ENCODE measurements around the gene GPX3. TPM values are rescaled to one million over a fixed set of nuclear protein-coding genes. Genes with fewer than 3 reads are reported as not detected.
A peak's percentile ranks its signal among the peaks of the same experiment; 100 is the strongest.

Gene GPX3
- total and polyA plus RNA-seq, 10 of the 15 experiments (the other 5 are each of a cell fraction or from before 2014, with no cell fraction given), result 0.04 to 1.0 (median 0.15) TPM; not detected in 3

DNA sequence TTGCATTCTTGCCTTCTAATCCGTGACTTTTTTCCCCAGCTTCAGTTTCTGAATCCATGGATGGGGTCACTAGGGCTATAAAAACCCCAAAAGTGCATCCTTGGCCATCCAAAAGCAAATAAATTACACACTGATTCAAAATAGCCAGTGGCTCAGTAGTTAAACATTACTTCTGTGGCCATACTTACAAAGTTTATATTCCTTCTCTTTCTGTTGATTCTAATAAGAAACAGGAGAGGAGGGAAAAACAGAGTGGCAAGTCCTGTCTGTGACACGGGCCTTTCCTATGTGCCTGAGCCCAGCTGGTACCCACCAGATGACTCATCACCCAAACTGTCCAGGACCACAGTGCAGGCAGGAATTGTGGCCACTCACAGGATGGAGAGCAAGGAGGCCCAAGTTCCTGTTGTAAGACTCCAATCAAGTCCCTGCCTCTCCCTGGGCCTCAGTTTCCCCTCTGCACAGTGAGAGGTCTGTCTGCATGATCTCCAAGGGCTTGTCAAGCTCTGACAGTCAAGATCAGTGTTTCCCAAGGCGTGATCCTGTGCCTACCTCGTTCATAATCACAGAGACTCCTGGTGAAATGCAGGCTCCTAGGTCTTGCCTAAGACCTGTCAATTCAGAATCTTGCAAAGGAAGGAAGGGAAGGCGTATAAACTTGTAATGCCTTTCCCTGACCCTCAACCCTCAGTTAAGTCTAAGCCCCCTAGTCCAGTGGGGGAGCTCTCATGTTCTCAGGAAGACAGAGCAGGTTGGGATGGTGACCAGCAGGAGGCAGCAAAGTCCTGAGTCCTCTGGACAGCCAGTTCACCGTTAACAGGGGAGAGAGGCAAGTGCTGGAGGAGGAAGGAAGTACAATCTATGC is 30.9 kb downstream of the GPX3 start:
- intact Hi-C loops (cut with micrococcal nuclease; ENCODE audit: unreplicated experiment), result loop anchor here (1.0 to 5.0 kb wide), 3 partner anchors 64 to 266 kb away; no protein-coding TSS in a partner anchor
- no peaks in the 10 kb centered on the region; the same call in 1 of the 2 replicates for H4K20me1 ChIP-seq (ENCODE audit: control insufficient read depth, insufficient read depth)
- H3K4me2 ChIP-seq (ENCODE audit: control insufficient read depth, insufficient read depth), result no peak overlapping the region
- in situ Hi-C loops (cut with MboI), result loop anchor here (5.0 kb wide), 2 partner anchors 71 to 111 kb away; no protein-coding TSS in a partner anchor
- ChIA-PET SMC1A (ENCODE audit: uncharacterized antibody, unreplicated experiment) (interaction anchor here (0.6 to 9.9 kb wide), 28 partner anchors 10 to 265 kb away, joined by 3 to 279 read pairs (median 6); partner anchors contain the start of gene TNIP1), CTCF (interaction anchor here (0.6 to 15.8 kb wide), 39 partner anchors 8 to 262 kb away, joined by 3 to 691 read pairs (median 5); partner anchors contain the start of gene GM2A), RAD21 (ENCODE audit: unreplicated experiment) (interaction anchor here (0.6 to 7.7 kb wide), 30 partner anchors 15 to 267 kb away, joined by 3 to 178 read pairs (median 4); partner anchors contain the start of gene ANXA6), POLR2A (interaction anchor here (0.5 to 4.2 kb wide), 9 partner anchors 28 to 723 kb away, joined by 3 to 23 read pairs (median 4); no protein-coding TSS in a partner anchor)
- peak; percentile 97 for FAIRE-seq
- no peaks in the 10 kb centered on the region for H3K9me3 ChIP-seq (replicated peaks; ENCODE audit: control insufficient read depth, insufficient read depth, low read length)
- no peaks in the 10 kb centered on the region for H3K27me3 ChIP-seq (replicated peaks in 1 of 2; ENCODE audit: control insufficient read depth in 2 of 2, insufficient read depth in 2 of 2, low read length in 1 of 2)
- H3K79me2 ChIP-seq (ENCODE audit: control insufficient read depth, insufficient read depth, low read length), result peaks cover 9% of the 10 kb centered on the region
- no peak overlapping the region for H3K9ac ChIP-seq (ENCODE audit: control insufficient read depth, insufficient read depth, low read length)
- H2AFZ ChIP-seq (ENCODE audit: control insufficient read depth, low read depth, low read length), result no peak overlapping the region
- no TSS peak for BruUV-seq (replicated peaks)
- DNase-seq (ENCODE audit: low read depth, low spot score), result peak; percentile 43
- no peaks in the 10 kb centered on the region; the same call in 1 of the 2 replicates for H3K4me1 ChIP-seq (ENCODE audit: control insufficient read depth, insufficient read depth, low read length)
- H3K4me3 ChIP-seq, result no peak overlapping the region
- no peak overlapping the region for H3K27ac ChIP-seq (ENCODE audit: control insufficient read depth, insufficient read depth)
- ATAC-seq, result peak; percentile 93
- 59% methylated on average over 6 of the region's 6 CpGs for WGBS (ENCODE audit: insufficient coverage, insufficient replicate concordance, low lambda C conversion rate, missing lambda C conversion rate)
- peaks cover 48 to 61% of the 10 kb centered on the region in 2 experiments for H3K36me3 ChIP-seq (ENCODE audit: control insufficient read depth in 2 of 2, insufficient read depth in 2 of 2, low read length in 1 of 2)
- TF ChIP-seq IRF4 (IDR thresholded peaks at IDR 0.05; ENCODE audit: low read depth, low read length) (0 out of 2 replicates have a peak, but pooled peaks have one; percentile 34), ZBTB4 (CRISPR knock-in tag; IDR thresholded peaks at IDR 0.05) (no peak), ESRRA (IDR thresholded peaks at IDR 0.05; ENCODE audit: low read length) (no peak), CHD2 (IDR thresholded peaks at IDR 0.05; ENCODE audit: borderline replicate concordance, low read depth, low read length) (no peak), SMC3 (IDR thresholded peaks at IDR 0.05; ENCODE audit: borderline replicate concordance, low read length) (peak; percentile 96), POU2F2 (IDR thresholded peaks at IDR 0.05; ENCODE audit: borderline replicate concordance, low read depth, low read length) (no peak), YY1 (IDR thresholded peaks at IDR 0.05; ENCODE audit: low read depth, low read length) (peak; percentile 69; the same call in 1 of the 2 replicates), ATF7 (IDR thresholded peaks at IDR 0.05; ENCODE audit: low read depth) (no peak), POLR2A (IDR thresholded peaks at IDR 0.05; ENCODE audit: low read depth, low read length) (no peak), RAD21 (IDR thresholded peaks at IDR 0.05; ENCODE audit: insufficient read depth, low read depth, low read length) (peak; percentile 91), BMI1 (IDR thresholded peaks at IDR 0.05; ENCODE audit: borderline replicate concordance) (no peak), JUNB (IDR thresholded peaks at IDR 0.05) (no peak)
- TF ChIP-seq, protein P1, sequence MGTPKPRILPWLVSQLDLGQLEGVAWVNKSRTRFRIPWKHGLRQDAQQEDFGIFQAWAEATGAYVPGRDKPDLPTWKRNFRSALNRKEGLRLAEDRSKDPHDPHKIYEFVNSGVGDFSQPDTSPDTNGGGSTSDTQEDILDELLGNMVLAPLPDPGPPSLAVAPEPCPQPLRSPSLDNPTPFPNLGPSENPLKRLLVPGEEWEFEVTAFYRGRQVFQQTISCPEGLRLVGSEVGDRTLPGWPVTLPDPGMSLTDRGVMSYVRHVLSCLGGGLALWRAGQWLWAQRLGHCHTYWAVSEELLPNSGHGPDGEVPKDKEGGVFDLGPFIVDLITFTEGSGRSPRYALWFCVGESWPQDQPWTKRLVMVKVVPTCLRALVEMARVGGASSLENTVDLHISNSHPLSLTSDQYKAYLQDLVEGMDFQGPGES (IDR thresholded peaks at IDR 0.05), result no peak
- TF ChIP-seq, protein P2, sequence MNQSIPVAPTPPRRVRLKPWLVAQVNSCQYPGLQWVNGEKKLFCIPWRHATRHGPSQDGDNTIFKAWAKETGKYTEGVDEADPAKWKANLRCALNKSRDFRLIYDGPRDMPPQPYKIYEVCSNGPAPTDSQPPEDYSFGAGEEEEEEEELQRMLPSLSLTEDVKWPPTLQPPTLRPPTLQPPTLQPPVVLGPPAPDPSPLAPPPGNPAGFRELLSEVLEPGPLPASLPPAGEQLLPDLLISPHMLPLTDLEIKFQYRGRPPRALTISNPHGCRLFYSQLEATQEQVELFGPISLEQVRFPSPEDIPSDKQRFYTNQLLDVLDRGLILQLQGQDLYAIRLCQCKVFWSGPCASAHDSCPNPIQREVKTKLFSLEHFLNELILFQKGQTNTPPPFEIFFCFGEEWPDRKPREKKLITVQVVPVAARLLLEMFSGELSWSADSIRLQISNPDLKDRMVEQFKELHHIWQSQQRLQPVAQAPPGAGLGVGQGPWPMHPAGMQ (IDR thresholded peaks at IDR 0.05; ENCODE audit: borderline replicate concordance), result no peak
- TF ChIP-seq, protein P3, sequence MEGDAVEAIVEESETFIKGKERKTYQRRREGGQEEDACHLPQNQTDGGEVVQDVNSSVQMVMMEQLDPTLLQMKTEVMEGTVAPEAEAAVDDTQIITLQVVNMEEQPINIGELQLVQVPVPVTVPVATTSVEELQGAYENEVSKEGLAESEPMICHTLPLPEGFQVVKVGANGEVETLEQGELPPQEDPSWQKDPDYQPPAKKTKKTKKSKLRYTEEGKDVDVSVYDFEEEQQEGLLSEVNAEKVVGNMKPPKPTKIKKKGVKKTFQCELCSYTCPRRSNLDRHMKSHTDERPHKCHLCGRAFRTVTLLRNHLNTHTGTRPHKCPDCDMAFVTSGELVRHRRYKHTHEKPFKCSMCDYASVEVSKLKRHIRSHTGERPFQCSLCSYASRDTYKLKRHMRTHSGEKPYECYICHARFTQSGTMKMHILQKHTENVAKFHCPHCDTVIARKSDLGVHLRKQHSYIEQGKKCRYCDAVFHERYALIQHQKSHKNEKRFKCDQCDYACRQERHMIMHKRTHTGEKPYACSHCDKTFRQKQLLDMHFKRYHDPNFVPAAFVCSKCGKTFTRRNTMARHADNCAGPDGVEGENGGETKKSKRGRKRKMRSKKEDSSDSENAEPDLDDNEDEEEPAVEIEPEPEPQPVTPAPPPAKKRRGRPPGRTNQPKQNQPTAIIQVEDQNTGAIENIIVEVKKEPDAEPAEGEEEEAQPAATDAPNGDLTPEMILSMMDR (IDR thresholded peaks at IDR 0.05 in 2 of 3, conservative IDR thresholded peaks at IDR 0.05 in 1 of 3; ENCODE audit: control insufficient read depth in 2 of 3, extremely low read depth in 1 of 3, insufficient read depth in 1 of 3, low read depth in 3 of 3, low read length in 3 of 3), result peak; percentile 86 to 87 (median 86)
